ENCODE results near the gene NCOA7.
A peak's percentile ranks its signal among the peaks of the same experiment; 100 is the strongest.

NCOA7 gene

DNA sequence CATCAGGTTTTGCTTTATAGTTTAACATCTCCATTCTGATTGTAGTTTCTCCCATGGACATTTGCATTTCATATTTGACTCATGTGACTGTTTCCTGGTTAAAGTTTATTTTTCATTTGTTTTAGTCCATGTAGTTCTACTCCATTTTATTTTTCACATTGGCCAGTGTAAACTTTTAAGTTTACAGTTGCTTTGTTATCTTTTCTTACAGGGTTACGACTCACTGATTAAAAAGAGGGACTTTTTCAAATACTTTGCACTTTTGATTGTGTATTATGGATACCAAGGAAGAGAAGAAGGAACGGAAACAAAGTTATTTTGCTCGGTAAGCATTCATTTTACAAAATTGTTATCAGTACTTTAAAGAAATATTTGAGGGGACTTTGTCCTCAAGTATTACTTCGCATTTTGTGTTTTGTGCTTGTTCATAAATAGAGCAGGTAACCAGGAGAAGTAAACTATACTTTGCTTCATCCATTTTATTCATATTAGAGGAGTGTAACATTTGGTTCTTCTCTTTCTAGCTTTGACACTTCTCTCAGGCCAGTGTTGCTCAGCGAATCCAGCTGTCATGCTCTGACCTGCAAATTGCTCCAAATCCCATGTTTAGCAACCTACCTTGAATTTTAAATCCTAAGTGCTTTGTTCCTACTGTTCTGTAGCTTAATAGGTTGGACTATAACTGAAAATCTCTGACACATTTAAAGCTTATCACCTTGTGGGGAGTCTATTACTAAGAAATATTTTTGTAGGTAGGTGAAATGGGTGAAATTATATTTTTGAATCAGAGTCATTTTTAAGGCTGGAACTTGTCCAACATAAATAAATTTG is 24.5 kb downstream of the NCOA7 start:
- DNase-seq: no peak

DNA sequence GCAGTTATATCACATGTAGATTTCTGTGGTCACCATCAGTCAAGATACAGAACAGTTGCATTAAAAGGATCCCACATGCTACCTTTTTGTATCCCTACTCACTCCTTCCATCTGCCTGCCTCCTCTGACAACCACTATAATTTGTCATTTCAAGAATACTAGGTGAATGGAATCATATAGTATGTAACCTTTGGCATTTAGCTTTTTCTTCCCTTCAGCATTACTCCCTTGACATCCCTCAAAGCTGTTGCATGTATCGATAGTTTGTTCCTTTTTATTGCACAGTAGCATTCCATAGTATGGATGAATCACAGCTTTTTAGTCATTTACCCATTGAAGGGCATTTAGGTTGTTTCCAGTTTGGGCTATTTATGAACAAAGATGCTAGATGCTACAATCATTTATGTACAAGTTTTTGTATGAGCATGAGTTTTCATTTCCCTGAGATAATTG is 26.1 kb downstream of the NCOA7 start:
- no peak for DNase-seq

GRCh38 chr6:125818225-125818657 is 27.5 kb downstream of the NCOA7 start:
- no peak for DNase-seq

GRCh38 chr6:125818772-125819260 is 28.1 kb downstream of the NCOA7 start:
- DNase-seq: no peak

DNA sequence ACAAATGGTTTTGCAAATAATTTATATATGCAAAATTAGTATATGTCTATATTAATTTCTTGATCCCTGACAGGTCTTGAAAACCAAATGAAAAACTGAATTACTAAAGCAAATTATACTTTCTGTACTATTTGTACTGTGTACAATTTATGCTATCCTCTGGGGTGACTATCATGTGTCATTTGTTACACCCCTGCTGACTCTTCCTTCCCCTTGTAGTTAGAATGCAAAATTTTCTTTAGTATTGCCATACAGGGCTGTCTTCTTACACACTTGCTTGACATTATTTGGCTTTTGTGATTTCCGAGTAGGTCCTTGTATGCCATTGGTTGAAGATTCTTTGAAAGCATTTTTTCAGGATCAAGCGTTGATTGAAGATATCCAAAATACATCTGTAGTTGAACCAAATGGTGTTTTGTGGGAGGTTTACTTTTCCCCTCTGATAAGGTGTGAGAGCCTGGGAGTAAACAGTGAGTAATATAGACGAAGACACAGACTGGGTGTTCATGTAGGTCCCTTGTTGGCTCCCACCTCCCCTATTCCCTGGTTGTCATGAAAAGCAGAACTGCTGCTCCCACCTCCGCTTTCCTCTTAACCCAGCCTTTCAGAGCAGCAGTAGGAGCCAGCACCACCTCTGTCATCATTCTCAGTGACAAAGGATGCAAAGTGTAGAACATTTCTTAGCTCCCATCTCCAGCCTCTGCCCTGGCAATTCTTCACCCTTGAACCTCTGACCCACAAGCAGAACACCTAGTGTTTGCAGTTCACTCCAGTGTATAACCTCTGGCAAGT is 29.0 kb downstream of the NCOA7 start:
- no peak for DNase-seq

DNA sequence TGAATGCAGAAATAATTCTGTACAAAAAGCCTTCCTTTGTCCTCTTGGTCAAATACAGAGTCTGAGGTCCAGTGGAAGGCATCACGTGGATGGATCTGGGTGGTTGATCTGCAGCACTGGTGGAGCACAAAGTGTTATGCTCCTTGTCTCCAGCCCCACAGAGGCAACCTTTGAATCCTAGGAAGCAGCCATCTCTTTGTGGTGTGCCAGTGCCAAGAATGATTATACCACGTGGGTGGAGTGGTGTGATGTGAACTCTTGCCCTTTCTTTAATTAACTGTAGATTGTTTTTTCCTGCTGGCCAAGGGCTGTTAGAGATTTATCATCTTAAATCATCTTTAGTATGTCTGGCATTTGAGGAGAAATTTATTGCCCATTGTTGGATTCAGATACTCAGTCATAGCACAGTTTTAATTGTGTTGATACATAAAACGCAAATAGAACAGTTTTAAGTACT is 31.1 kb downstream of the NCOA7 start:
- no peak for DNase-seq

DNA sequence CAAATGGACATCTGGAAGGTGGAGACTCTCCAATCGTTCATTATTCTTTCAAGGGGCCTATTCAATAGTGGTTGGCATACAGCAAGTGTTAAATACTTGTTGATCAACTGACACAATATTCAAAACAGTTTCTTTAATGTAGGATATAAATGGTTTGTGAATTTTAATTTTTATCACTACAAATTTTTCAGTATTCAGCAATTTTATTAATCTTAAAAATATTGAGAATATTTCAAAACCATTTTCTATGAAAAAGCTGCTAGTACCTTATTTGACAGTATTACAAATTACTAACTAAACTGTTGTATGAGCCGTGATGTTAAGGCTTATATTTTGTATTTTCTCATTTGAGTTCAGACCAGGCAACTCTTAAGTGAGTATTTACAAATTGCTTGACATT is 32.4 kb downstream of the NCOA7 start:
- DNase-seq: no peak

DNA sequence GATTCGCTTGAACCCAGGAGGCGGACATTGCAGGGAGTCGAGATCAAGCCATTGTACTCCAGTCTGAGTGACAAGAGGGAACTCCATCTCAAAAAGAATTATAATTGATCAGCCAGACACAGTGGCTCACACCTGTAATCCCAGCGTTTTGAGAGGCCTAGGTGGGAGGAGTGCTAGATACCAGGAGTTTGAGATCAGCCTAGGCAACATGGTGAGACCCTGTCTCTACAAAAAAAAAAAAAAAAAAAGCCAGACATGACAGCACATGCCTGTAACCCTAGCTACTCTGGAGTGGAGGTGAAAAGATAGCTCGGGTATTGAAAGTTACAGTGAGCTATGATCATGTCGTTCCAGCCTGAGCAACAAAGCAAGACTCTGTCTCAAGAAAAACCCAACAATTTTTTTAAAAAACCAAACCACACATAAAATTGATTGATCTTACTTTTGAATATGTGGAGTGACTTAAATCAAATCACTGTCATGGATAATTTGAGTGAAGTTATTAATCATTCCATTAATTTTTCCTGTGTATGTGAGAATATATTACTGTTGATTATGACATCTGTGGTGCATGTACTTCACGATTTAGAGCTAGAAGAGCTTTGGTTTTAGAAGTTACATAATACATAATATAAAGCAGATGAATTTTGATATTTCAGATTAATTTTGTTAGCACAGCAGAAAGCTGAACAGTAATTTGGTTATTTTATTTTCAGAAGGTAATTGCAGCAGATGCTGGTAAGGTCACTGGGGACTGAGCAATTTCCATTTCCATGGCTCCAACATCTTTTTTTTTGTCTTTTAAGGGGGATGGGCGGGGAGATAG is 34.4 kb downstream of the NCOA7 start:
- DNase-seq: no peak

GRCh38 chr6:125826695-125827463 is 36.1 kb downstream of the NCOA7 start:
- no peak for DNase-seq

GRCh38 chr6:125827788-125828320 is 37.1 kb downstream of the NCOA7 start:
- DNase-seq: no peak

DNA sequence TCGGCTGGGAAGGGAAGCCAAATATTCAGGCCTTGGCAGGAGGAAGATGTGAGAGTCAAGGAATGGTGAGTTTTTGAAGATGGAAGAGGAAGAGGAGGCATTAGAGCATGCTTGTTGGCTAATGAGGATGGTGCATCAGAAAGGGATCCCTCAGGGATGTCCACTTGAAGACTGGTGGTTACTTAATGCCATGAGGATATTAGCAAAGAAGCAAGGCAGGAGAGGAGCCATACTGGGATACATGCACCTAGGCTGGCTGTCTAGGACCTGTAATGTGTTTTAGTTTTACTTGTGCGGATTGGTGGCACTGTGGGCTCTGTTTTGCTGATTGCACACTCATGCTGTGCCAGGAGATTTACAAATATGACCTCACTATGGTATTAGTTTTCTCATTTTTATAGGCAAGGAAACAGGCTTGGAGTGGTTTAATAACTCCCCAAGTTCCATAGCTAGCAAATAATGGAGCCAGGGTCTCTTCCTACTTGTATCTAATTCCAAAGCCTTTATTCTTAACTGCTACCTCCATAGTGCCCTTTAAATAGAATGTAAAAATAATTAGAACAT is 37.8 kb downstream of the NCOA7 start:
- no peak for DNase-seq

DNA sequence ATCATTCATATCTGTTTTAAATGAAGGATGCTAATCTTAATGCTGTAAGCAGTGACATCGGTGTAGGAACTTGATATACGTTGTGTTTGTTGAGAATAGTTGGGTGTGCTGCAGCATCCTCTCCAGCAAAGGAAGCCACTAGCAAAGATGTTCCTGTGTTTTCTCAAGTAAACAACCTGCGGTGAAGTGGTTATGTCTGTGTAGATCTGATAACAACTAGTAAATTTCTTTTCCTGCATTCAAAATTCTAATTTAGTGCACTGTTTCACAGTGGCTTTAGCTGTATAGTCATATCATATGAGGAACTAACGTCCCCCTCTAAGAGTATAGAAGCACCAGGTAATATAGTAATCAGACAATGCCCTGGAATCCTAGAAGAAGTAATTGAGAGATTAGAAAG is 38.7 kb downstream of the NCOA7 start:
- DNase-seq: peak in 1 of 2 donors; percentile 58

GRCh38 chr6:125831659-125832058 is 40.9 kb downstream of the NCOA7 start:
- DNase-seq: peak in 1 of 2 donors; percentile 30

- no peak for DNase-seq
Observed at GRCh38 chr6:125832391-125833117, 41.8 kb downstream of the NCOA7 start.

- DNase-seq: peak in 1 of 2 donors; percentile 28
Observed at GRCh38 chr6:125834348-125834747, 43.6 kb downstream of the NCOA7 start.

DNA sequence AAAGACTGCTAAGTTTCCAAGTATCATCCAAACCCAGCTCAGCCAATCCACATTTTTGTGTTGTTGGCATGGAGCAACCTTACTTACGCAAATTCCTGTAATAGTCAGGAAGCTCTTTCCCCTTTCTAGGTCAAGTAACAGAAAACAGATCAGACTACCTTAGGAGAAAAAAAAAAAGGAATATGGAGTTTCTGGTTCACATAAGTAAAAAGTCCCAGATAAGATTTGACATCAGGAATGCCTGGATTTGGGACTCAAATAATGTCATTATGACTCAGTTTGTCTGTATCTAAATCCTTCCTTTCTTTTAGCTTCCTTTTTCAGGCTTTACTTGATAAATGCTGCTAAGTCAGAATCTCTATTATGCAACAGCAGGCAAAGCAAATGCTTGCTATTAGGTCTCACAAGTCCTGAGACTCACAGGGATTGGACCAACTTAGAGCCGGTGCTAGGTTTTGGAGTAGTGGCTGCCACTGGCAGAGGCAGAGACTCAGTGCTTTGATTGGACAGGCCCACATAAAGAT is 44.5 kb downstream of the NCOA7 start:
- no peak for DNase-seq

- DNase-seq: no peak
Observed at GRCh38 chr6:125836466-125836865, 45.7 kb downstream of the NCOA7 start.

GRCh38 chr6:125839471-125839870 is 48.7 kb downstream of the NCOA7 start:
- no peak for DNase-seq

GRCh38 chr6:125839879-125840278 is 49.1 kb downstream of the NCOA7 start:
- no peak for DNase-seq

- DNase-seq: no peak
Observed at GRCh38 chr6:125841356-125842090, 50.8 kb downstream of the NCOA7 start.
